Measurements from ENCODE around the gene PRLR.

Gene PRLR

GRCh38 chr5:35160486-35161116 lies 69.7 kb downstream of the PRLR start:
- no peak for DNase-seq (ENCODE audit: low read depth in 2 of 2)

DNA sequence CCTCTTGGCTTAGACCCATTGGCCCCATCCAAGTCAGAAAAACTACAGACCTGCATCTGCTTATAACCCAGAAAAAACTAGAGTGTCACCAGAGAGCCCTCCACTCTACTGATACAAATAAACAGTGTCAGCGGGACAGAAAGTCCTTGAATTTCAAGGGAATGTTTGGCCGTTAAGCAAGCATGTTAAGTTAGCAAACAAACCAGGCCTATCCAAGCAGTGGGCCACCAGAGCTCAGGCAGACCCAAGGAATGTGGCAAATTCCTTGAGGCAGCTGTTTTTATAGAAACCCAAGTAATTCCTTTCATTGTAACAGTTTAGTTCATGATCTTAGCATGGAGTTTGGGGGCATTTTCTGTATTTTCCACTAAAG lies 70.9 kb downstream of the PRLR start:
- no peak for DNase-seq (ENCODE audit: low read depth in 2 of 2)

DNA sequence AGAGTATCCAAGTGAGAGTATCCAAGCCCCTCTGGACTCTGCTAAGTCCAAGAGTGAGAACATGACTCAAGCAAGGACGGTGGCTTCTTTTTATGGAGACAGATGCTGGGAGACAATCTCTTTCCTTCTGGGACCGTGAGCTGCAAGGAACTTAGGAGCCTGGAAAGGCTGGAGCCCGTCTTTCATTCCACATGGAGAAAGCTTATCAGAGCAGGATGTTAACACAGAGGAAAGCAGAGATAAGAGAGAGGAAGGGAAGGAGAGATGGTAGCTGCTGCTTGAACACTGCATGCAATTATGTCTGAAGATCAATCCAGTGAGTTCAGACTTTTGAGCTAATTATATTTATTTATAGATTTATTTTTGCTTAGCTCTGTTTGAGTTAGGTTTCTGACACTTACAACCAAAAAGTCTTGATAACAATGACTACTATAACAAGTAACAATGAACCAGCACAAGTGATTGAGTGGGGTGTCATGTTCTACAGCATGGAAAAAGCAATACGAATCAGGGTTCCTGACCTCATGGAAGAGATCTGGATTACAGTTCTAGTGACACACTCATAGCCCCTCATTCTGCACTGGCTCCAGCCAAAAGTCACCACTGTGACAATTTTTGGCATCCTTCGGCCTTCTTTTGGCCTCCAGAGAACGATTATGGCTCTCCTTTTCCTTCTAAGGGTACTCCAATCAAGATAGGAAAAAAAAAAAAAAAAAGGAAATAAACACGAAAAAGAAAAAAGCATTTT lies 71.5 kb downstream of the PRLR start:
- DNase-seq (ENCODE audit: low read depth in 2 of 2): no peak

DNA sequence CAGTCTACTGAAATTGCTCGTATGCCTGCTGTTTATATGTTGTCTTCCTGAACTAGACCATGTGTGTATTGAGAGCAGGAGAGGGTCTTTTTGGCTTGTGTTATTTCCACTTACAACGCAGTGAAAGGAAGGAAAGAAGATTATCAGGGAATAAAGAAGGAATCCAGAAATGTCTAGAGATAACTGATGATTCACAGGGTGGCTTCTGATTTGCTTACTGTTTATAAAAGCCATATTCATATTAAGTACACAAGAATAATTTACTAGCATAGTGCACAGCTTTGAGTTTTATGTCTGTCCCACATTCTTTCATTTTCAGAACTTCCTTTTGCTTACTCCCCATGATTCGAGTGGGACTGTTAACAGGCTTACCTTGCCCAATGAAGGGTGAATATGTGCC lies 72.1 kb downstream of the PRLR start:
- no peak for DNase-seq (ENCODE audit: low read depth in 2 of 2)

GRCh38 chr5:35153375-35153932 lies 76.8 kb downstream of the PRLR start:
- no peak for DNase-seq (ENCODE audit: low read depth in 2 of 2)

DNA sequence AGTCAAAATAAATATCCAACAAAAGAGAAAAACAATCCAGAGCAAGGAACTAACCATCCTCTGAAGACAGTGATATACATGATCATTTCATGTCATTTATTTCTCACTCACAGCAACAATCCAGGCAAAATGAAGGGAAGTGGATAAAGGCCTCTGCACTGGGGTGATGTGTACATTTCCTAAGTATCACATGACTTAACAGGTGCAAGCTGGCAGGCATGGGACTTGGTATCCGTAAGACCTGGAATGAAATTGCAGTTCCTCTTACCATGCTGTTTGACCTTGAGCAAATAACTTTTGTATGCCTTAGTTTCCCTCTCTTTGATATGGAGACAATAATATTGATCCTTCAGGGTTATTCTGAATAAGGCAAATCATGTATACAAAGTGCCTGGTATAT lies 77.6 kb downstream of the PRLR start:
- DNase-seq (ENCODE audit: low read depth in 2 of 2): no peak

GRCh38 chr5:35151146-35151920 lies 79.0 kb downstream of the PRLR start:
- no peak for DNase-seq (ENCODE audit: low read depth in 2 of 2)

GRCh38 chr5:35149041-35149440 lies 81.2 kb downstream of the PRLR start:
- DNase-seq (ENCODE audit: low read depth in 2 of 2): no peak

DNA sequence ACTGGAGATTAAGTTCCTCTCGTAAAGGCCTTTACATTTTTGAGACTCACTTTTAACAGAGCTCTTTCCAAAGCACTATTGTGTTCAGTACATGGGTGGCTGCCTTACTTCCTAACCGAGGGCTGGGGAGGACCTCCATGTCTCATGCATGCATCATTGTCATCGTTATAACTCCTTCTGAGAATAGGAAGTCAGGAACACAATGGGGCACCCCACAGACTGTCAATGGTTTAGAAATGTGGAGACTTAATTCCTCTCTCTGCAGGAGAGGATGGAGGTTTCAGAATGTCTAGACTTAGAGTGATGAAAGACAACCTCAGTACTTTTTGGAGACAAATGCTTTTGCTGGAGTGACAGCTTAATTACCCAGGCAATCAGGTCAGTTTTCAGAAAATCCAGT lies 83.9 kb downstream of the PRLR start:
- no peak for DNase-seq (ENCODE audit: low read depth in 2 of 2)

GRCh38 chr5:35145691-35146317 lies 84.5 kb downstream of the PRLR start:
- DNase-seq (ENCODE audit: low read depth in 2 of 2): no peak

GRCh38 chr5:35145012-35145411 lies 85.3 kb downstream of the PRLR start:
- no peak for DNase-seq (ENCODE audit: low read depth in 2 of 2)

DNA sequence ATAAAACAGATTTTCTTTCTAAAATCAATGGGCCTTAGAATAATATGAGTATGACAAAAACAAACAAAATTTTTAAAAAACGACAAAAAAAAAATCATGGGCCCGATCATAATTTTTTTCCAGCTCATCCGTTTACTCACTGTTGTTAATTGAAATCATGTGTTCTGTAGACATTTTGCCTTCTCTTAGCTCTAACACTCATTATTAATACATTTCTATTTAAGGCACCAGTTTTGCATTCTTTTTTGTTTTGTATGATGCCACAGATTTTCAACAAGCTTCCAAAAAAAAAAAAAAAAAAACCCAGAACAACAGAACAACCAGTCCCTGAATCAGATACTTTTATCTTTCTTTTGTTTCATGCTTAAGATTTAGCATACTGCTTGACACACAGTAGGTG lies 86.4 kb downstream of the PRLR start:
- no peak for DNase-seq (ENCODE audit: low read depth in 2 of 2)

DNA sequence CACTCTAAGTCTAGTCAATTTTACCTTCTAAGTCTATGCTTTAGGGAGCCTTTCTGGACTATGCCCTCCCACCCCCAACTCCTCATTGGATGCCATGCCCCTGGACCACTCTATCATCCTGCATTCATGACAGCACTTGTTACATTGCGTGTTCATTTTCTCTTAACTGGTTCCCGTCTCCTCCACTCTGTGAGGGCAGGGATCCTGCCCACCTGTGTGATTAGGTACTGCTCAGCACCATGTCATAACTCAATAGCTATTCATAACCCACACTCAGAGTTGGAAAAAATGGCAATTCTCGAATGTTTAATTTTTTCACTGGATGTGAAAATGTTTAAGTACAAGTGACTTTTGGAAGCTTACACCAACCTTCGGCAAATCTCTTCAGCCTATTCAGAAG lies 88.5 kb downstream of the PRLR start:
- no peak for DNase-seq (ENCODE audit: low read depth in 2 of 2)

GRCh38 chr5:35138232-35138631 lies 92.1 kb downstream of the PRLR start:
- DNase-seq (ENCODE audit: low read depth in 2 of 2): no peak

GRCh38 chr5:35136386-35136785 lies 93.9 kb downstream of the PRLR start:
- DNase-seq (ENCODE audit: low read depth in 2 of 2): no peak

DNA sequence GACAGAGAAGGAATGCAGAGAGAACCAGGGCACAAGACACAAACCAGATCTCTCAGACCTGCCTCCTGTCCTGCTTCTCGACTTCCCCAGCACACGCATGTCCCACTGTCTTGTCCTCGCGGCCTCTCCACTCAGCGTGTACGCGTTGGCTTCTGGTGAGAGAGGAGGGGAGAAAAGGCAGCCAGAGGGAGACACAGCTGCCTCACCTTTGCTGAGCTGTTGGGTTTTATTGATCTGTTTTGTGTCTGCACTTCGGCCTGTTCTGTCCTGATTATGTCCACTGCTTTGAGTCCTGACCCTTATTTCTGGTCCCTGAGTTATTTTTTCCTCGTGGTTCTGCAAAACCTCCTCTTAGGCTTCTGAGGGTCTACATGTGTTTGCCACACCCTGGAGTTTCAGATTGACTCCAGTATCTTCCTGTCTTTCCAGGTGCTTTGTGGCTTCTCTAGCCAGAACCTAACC lies 95.0 kb downstream of the PRLR start:
- no peak for DNase-seq (ENCODE audit: low read depth in 2 of 2)

DNA sequence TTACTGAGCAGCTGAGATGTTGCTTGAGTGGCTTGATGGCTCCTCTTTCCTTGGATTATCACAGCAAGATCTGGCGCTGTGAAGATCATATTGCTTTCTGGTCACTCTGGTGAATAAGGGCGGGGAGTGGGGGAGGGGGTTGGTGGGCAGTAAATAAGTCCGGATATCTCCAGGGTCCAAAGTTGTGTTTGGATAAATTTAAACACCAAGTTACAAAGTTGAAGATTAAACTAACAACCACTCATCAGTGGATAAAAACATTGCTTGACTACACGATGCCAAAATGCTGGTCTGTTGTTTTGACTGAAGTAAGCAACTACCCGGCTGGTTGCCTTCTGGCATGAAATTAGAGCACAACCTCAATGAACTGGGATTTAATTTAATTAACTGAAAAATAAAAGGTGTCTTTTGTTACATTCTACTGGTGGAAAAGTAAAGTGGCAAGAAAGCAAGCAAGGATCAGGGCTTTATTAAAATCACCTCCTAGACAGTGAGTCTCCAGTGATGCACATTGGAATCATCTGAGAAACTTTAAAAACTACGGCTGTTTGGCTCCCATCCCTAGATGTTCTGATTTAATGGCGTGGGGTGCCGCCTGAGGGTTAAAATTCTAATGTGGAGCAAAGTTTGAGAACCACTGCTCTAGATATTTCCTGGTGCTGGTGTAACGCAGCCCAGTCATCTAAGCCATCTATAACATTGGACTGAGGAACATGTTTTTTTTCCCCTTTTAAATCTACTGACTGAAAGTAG lies 95.8 kb downstream of the PRLR start:
- no peak for DNase-seq (ENCODE audit: low read depth in 2 of 2)

DNA sequence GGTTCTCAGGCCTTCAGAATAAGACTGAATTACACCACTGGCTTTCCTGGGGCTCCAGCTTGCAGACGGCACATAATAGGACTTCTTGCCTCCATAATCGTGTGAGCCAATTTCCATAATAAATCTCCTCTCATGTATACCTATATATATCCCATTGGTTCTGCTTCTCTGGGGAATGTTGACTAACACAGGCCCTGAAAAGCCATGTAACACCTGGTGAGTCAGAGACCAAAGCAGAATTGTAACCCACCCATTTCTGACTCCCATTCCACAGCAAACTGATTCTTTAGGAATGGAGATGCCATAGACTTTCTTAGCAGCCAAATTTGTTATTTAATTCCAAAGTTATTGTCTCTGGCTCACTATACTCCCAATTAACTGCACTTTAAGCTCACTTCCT lies 97.1 kb downstream of the PRLR start:
- no peak for DNase-seq (ENCODE audit: low read depth in 2 of 2)

DNA sequence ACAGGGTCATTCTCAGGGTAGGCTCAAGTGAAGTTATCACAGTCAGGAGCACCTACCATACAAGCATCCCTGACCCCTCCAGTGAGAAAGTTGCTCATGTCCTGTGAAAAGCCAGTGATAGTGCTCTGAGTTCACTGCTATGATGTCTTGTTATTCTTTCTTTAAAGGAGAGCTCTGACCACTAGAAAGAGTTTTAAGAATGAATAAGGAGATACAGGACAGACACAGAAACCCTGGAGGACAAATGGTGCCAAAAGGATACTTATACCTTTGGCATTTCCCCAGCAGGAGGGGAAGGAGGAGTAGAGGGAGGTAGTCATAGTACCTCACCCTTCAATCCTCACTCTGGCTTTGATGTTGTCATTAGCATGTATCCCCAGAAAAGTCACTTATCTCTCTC lies 98.6 kb downstream of the PRLR start:
- no peak for DNase-seq (ENCODE audit: low read depth in 2 of 2)

- peak in 1 of 2 donors; percentile 11 for DNase-seq (ENCODE audit: low read depth in 2 of 2)
Measured at GRCh38 chr5:35129921-35130485, 100.3 kb downstream of the PRLR start.

GRCh38 chr5:35129276-35129675 lies 101.0 kb downstream of the PRLR start:
- no peak for DNase-seq (ENCODE audit: low read depth in 2 of 2)
